H1 (cell line): Measurements from ENCODE around the gene SEMA6A. TPM values are rescaled to one million over a fixed set of nuclear protein-coding genes. Genes with fewer than 3 reads are reported as not detected.

Experiments used
- CTCF ChIA-PET: fragments of 300-600 bp; sonication (Branson Sonifier 250); formaldehyde crosslinking; loops from one replicate; lab custom pipeline; 2021; ENCODE audit not compliant: partially characterized antibody; lab: Charles Lee
- POLR2A ChIA-PET: fragments of 300-600 bp; sonication (Branson Sonifier 250); formaldehyde crosslinking; loops from one replicate; lab custom pipeline; 2021; ENCODE audit warnings: inconsistent platforms; ENCODE audit not compliant: partially characterized antibody; lab: Charles Lee
- DNase-seq, 2 experiments: peaks; one replicate each; pipeline versions ENCODE4 v3.0.0 to v3.0.0-alpha.2; 2010 to 2022; ENCODE audit warnings: low spot score in 2 of 2, low read depth in 1 of 2, mixed read lengths in 1 of 2
- FAIRE-seq: peaks from 2 replicates; lab custom pipeline; 2011; peaks lifted over from hg19 to GRCh38; lab: Jason Lieb, UNC
- H2AFZ ChIP-seq: 2 replicates; pipeline ENCODE4 v1.8.1; 2012; ENCODE audit warnings: low read length, inconsistent platforms
- H2AK5ac ChIP-seq: 2 replicates; pipeline ENCODE4 v1.6.1; 2013; ENCODE audit warnings: low read depth, low read length
- H2BK120ac ChIP-seq: replicated peaks from 2 replicates; pipeline ENCODE3; 2013; ENCODE audit warnings: low read depth, low read length, inconsistent platforms
- H2BK12ac ChIP-seq: 2 replicates; pipeline ENCODE4 v1.6.1; 2013; ENCODE audit warnings: low read depth, low read length
- H2BK15ac ChIP-seq: 2 replicates; pipeline ENCODE4 v1.6.1; 2013; ENCODE audit warnings: low read length
- H2BK20ac ChIP-seq: 2 replicates; pipeline ENCODE4 v1.6.1; 2013; ENCODE audit warnings: low read length
- H2BK5ac ChIP-seq: 2 replicates; pipeline ENCODE4 v1.6.1; 2013; ENCODE audit warnings: low read depth, low read length
- H3K14ac ChIP-seq: 2 replicates; pipeline ENCODE4 v1.6.1; 2013; ENCODE audit warnings: inconsistent platforms; ENCODE audit not compliant: insufficient read length
- H3K18ac ChIP-seq: 2 replicates; pipeline ENCODE4 v1.6.1; 2013; ENCODE audit warnings: low read length; ENCODE audit errors: extremely low read depth
- H3K23ac ChIP-seq: 2 replicates; pipeline ENCODE4 v1.6.1; 2013; ENCODE audit warnings: inconsistent platforms; ENCODE audit not compliant: insufficient read length
- H3K23me2 ChIP-seq: 2 replicates; pipeline ENCODE4 v1.6.1; 2013; ENCODE audit warnings: low read depth, low read length
- H3K27ac ChIP-seq: 2 replicates; pipeline ENCODE4 v1.6.1; 2011; ENCODE audit warnings: low read depth, low read length, inconsistent platforms
- H3K27me3 ChIP-seq, 4 experiments: replicated peaks in 1 of 4; 1 replicate in 1 of 4; 2 replicates in 3 of 4; pipeline versions ENCODE4 v1.6.1 to v1.8.1; 2011 to 2013; ENCODE audit warnings: low read length in 3 of 4, mild to moderate bottlenecking in 3 of 4, inconsistent platforms in 2 of 4, mixed read lengths in 2 of 4, moderate library complexity in 1 of 4; ENCODE audit not compliant: control insufficient read depth in 3 of 4, insufficient read depth in 3 of 4; ENCODE audit errors: extremely low read depth in 1 of 4
- H3K36me3 ChIP-seq, 4 experiments: 2 replicates each; pipeline versions ENCODE4 v1.6.1 to v1.8.1; 2011 to 2013; ENCODE audit warnings: mild to moderate bottlenecking in 4 of 4, low read length in 3 of 4, moderate library complexity in 2 of 4, control low read depth in 1 of 4, inconsistent platforms in 1 of 4; ENCODE audit not compliant: insufficient read depth in 4 of 4, control insufficient read depth in 2 of 4
- H3K4ac ChIP-seq: replicated peaks from 2 replicates; pipeline ENCODE3; 2013; ENCODE audit warnings: low read length, low read depth, mixed read lengths, inconsistent platforms; ENCODE audit not compliant: insufficient read length
- H3K4me1 ChIP-seq, 4 experiments: replicated peaks in 1 of 4; 1 replicate in 1 of 4; 2 replicates in 3 of 4; pipeline versions ENCODE4 v1.6.1 to v1.8.1; 2011 to 2013; ENCODE audit warnings: low read length in 3 of 4, inconsistent platforms in 2 of 4, mixed read lengths in 1 of 4; ENCODE audit not compliant: insufficient read depth in 4 of 4, control insufficient read depth in 3 of 4
- H3K4me2 ChIP-seq, 2 experiments: 2 replicates each; pipeline versions ENCODE4 v1.6.1 to v1.8.1; 2011 to 2013; ENCODE audit warnings: low read depth in 2 of 2, low read length in 2 of 2, control low read depth in 1 of 2, inconsistent platforms in 1 of 2, mild to moderate bottlenecking in 1 of 2; ENCODE audit not compliant: insufficient read depth in 1 of 2
- H3K4me3 ChIP-seq, 4 experiments: fragments of 200-600, 300-600 bp in 1 of 4; sonication (generic), shearing (Covaris generic), sonication (Bioruptor Twin) in 1 of 4; 2 replicates each; pipeline versions ENCODE4 v1.5.1 to v1.8.1; 2011 to 2016; ENCODE audit warnings: low read length in 4 of 4, low read depth in 3 of 4, control low read depth in 2 of 4, inconsistent platforms in 2 of 4, mild to moderate bottlenecking in 2 of 4, mixed read lengths in 1 of 4, moderate library complexity in 1 of 4; ENCODE audit not compliant: insufficient read depth in 2 of 4; ENCODE audit errors: extremely low read depth in 1 of 4
- H3K56ac ChIP-seq: replicated peaks from 2 replicates; pipeline ENCODE3; 2013; ENCODE audit warnings: low read depth, mild to moderate bottlenecking, mixed read lengths, low read length, inconsistent platforms; ENCODE audit not compliant: insufficient read length
- H3K79me1 ChIP-seq: 2 replicates; pipeline ENCODE4 v1.6.1; 2013; ENCODE audit warnings: low read depth, low read length, control low read depth
- H3K79me2 ChIP-seq, 2 experiments: 2 replicates each; pipeline versions ENCODE4 v1.6.1 to v1.8.1; 2012 to 2013; ENCODE audit warnings: low read length in 2 of 2, mild to moderate bottlenecking in 2 of 2, inconsistent platforms in 1 of 2; ENCODE audit not compliant: insufficient read depth in 2 of 2, control insufficient read depth in 1 of 2
- H3K9ac ChIP-seq, 4 experiments: replicated peaks in 1 of 4; 1 replicate in 1 of 4; 2 replicates in 3 of 4; pipeline versions ENCODE4 v1.6.1 to v1.8.1; 2011 to 2013; ENCODE audit warnings: low read depth in 3 of 4, low read length in 3 of 4, control low read depth in 2 of 4, mild to moderate bottlenecking in 2 of 4, moderate library complexity in 2 of 4, inconsistent platforms in 1 of 4; ENCODE audit errors: extremely low read depth in 1 of 4
- H3K9me3 ChIP-seq, 2 experiments: 2 replicates each; pipeline versions ENCODE4 v1.6.1 to v1.8.1; 2012 to 2013; ENCODE audit warnings: mild to moderate bottlenecking in 2 of 2, moderate library complexity in 2 of 2, control low read depth in 1 of 2, inconsistent platforms in 1 of 2, low read depth in 1 of 2, low read length in 1 of 2, mixed read lengths in 1 of 2; ENCODE audit not compliant: insufficient read depth in 2 of 2
- H4K20me1 ChIP-seq, 2 experiments: replicated peaks in 1 of 2; 2 replicates each; pipeline versions ENCODE3 to v1.8.1; 2011 to 2013; ENCODE audit warnings: inconsistent platforms in 2 of 2, low read length in 2 of 2, mild to moderate bottlenecking in 1 of 2; ENCODE audit not compliant: insufficient read depth in 2 of 2, control insufficient read depth in 1 of 2
- H4K5ac ChIP-seq: 2 replicates; pipeline ENCODE4 v1.6.1; 2013; ENCODE audit warnings: low read length, low read depth, mixed read lengths, inconsistent platforms; ENCODE audit not compliant: insufficient read length
- H4K8ac ChIP-seq: 2 replicates; pipeline ENCODE4 v1.8.0; 2013; ENCODE audit warnings: mild to moderate bottlenecking, moderate library complexity, low read length, inconsistent platforms; ENCODE audit not compliant: insufficient read depth; ENCODE audit errors: extremely low read depth
- H4K91ac ChIP-seq: replicated peaks from 2 replicates; pipeline ENCODE3; 2013; ENCODE audit warnings: low read length, mixed read lengths, inconsistent platforms; ENCODE audit not compliant: insufficient read length
- CHD1 ChIP-seq: IDR thresholded peaks from 2 replicates; pipeline ENCODE4 v1.6.1; 2012; ENCODE audit warnings: low read depth, low read length, improper control_type of control experiment
- EZH2 ChIP-seq: fragments of 200-600 bp; sonication (generic); IDR thresholded peaks from 2 replicates; pipeline ENCODE4 v1.7.1; 2012; ENCODE audit warnings: low read depth, mild to moderate bottlenecking, moderate library complexity, low read length, inconsistent platforms; ENCODE audit not compliant: severe bottlenecking
- KDM1A ChIP-seq: fragments of 200-600, 300-600 bp; sonication (generic); IDR thresholded peaks from 2 replicates; pipeline ENCODE4 v1.7.1; 2016; ENCODE audit warnings: mild to moderate bottlenecking, low read length, borderline replicate concordance
- KDM4A ChIP-seq: IDR thresholded peaks from one replicate; pipeline ENCODE4 v1.7.1; 2012; ENCODE audit warnings: low read depth, mild to moderate bottlenecking, moderate library complexity, low read length, inconsistent platforms; ENCODE audit not compliant: severe bottlenecking
- NANOG ChIP-seq: IDR thresholded peaks from 2 replicates; pipeline ENCODE4 v1.6.1; 2011; ENCODE audit warnings: low read length, low read depth, mild to moderate bottlenecking, inconsistent platforms; ENCODE audit not compliant: insufficient read depth, poor library complexity, severe bottlenecking
- PHF8 ChIP-seq: fragments of 200-600 bp; sonication (generic); conservative IDR thresholded peaks from 2 replicates; pipeline ENCODE4 v1.7.1; 2012; ENCODE audit warnings: low read depth, mild to moderate bottlenecking, inconsistent platforms, low read length, moderate library complexity
- RAD21 ChIP-seq, 2 experiments: IDR thresholded peaks in 1 of 2; conservative IDR thresholded peaks in 1 of 2; 2 replicates each; pipeline ENCODE4 v1.6.1; 2011; ENCODE audit warnings: low read depth in 2 of 2, low read length in 2 of 2, improper control_type of control experiment in 1 of 2, inconsistent platforms in 1 of 2, mild to moderate bottlenecking in 1 of 2, moderate library complexity in 1 of 2
- RNF2 ChIP-seq: fragments of 200-900, 300-1000 bp; sonication (generic); IDR thresholded peaks from 2 replicates; pipeline ENCODE4 v1.7.1; 2016; ENCODE audit warnings: borderline replicate concordance, low read depth, mild to moderate bottlenecking, antibody characterized with exemption, low read length; ENCODE audit not compliant: poor library complexity, severe bottlenecking; ENCODE audit errors: missing control alignments
- RXRA ChIP-seq: IDR thresholded peaks from 2 replicates; pipeline ENCODE4 v1.6.1; 2011; ENCODE audit warnings: low read depth, mild to moderate bottlenecking, low read length, moderate library complexity; ENCODE audit not compliant: insufficient read depth
- SIRT6 ChIP-seq: IDR thresholded peaks from one replicate; pipeline ENCODE4 v1.7.1; 2012; ENCODE audit warnings: low read length, inconsistent platforms
- SRF ChIP-seq: IDR thresholded peaks from 2 replicates; pipeline ENCODE4 v1.6.1; 2011; ENCODE audit warnings: mild to moderate bottlenecking, low read depth, low read length, moderate library complexity
- WGBS, 2 experiments: shearing (Covaris generic) in 1 of 2; methylation state at CpG; one replicate each; pipeline versions ENCODE4 v1.1.6 to v1.1.7; 2013 to 2015; ENCODE audit warnings: low lambda C conversion rate in 2 of 2, mixed read lengths in 2 of 2, inconsistent platforms in 1 of 2, low coverage in 1 of 2, missing lambda C conversion rate in 1 of 2; ENCODE audit not compliant: insufficient replicate concordance in 2 of 2, insufficient coverage in 1 of 2, insufficient read length in 1 of 2; ENCODE audit errors: extremely low coverage in 1 of 2, missing lambda C conversion rate in 1 of 2; 5-methylcytosine and 5-hydroxymethylcytosine counted together
- polyA plus RNA-seq, 7 experiments: library from polyadenylated mRNA; depleted of rRNA in 3 of 7; stranded (reverse) in 5 of 7; unstranded in 2 of 7; fragments of >200 nt in 5 of 7; fragments of 200-250 nt in 2 of 7; gene quantifications; 1 replicate in 5 of 7; 2 replicates in 1 of 7; 4 replicates in 1 of 7; pipeline versions ENCODE4 v1.2.1 to v1.2.3, GENCODE V29; 2011 to 2013; ENCODE audit warnings: missing spikeins in 2 of 7, mixed read lengths in 2 of 7
- total RNA-seq: library from RNA; stranded (reverse); fragmentation: NEBNext Ultra II Directional; extraction: Animal tissue kit (Norgen Biotek cat#: 25700); gene quantifications from 2 replicates; pipeline ENCODE4 v1.2.1, GENCODE V29; 2021
- TF ChIP-seq, protein P1 (sequence below): IDR thresholded peaks from 2 replicates; pipeline ENCODE4 v1.6.1; 2011; ENCODE audit warnings: low read depth, mild to moderate bottlenecking, low read length; ENCODE audit not compliant: insufficient read depth

The SEMA6A gene
- total and polyA plus RNA-seq, 2 of the 8 experiments (the other 6 are each of a cell fraction or from before 2014, with no cell fraction given) = 78.3 to 277 TPM

DNA sequence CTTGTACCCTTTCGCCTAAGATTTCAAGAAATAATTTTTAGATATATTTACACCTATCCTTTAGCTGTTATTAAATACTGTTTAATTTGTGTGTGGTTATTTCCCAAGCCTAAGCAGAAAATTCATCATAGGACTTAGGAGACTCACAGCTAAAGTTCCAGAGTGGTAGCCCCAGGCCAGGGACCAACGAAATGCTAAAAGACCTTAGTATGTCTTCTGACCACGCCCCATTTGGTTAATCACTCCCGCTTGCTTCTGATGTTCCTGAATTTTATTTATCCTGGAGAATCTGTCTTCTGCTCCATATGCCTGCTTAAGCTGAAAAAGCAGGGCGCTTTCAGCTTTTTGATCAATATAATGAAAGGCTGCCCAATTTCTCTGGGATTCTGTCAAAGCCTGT lies 18.7 kb upstream of the SEMA6A start:
- ChIA-PET POLR2A (interaction anchor here (0.7 kb wide), 1 partner anchor 18 kb away, joined by 3 read pairs; no protein-coding TSS in a partner anchor), CTCF (interaction anchor here (1.1 to 1.5 kb wide), 3 partner anchors 12 to 18 kb away, joined by 3 to 4 read pairs (median 3); no protein-coding TSS in a partner anchor)
- H3K4ac ChIP-seq = no peak overlapping the region
- no peak overlapping the region for H2BK20ac ChIP-seq
- H2BK5ac ChIP-seq = no peak overlapping the region
- no peak overlapping the region for H3K14ac ChIP-seq
- no peaks in the 10 kb centered on the region for H3K27me3 ChIP-seq
- no peak overlapping the region for H4K8ac ChIP-seq
- no peak for FAIRE-seq
- 89% methylated on average over 5 of the region's 5 CpGs; no CpG with 5 or more reads in 1 of the 2 experiments for WGBS, 2 experiments
- no peak overlapping the region for H3K18ac ChIP-seq
- no peak overlapping the region for H3K4me3 ChIP-seq
- no peak overlapping the region for H3K4me2 ChIP-seq
- DNase-seq = no peak
- no peaks in the 10 kb centered on the region for H3K79me2 ChIP-seq
- no peak overlapping the region for H3K27ac ChIP-seq
- H3K9ac ChIP-seq = no peak overlapping the region
- no peaks in the 10 kb centered on the region for H3K36me3 ChIP-seq
- no peak overlapping the region for H4K5ac ChIP-seq
- H3K56ac ChIP-seq = no peak overlapping the region
- no peaks in the 10 kb centered on the region; a peak in 1 of 7 replicates for H3K4me1 ChIP-seq
- H2AK5ac ChIP-seq = no peak overlapping the region
- H2BK12ac ChIP-seq = no peak overlapping the region
- H3K9me3 ChIP-seq = peaks cover 0 to 2% of the 10 kb centered on the region in 2 experiments; a peak in 1 of 4 replicates
- no peaks in the 10 kb centered on the region for H4K20me1 ChIP-seq
- H2BK120ac ChIP-seq = no peak overlapping the region
- H3K79me1 ChIP-seq = no peaks in the 10 kb centered on the region
- no peak overlapping the region for H4K91ac ChIP-seq
- H2AFZ ChIP-seq = no peak overlapping the region
- H2BK15ac ChIP-seq = no peak overlapping the region
- no peak overlapping the region for H3K23ac ChIP-seq
- no peaks in the 10 kb centered on the region for H3K23me2 ChIP-seq
- TF ChIP-seq PHF8 (no peak), NANOG (no peak), KDM1A (no peak), SIRT6 (no peak), CHD1 (no peak), KDM4A (no peak), EZH2 (no peak), RXRA (no peak), RAD21 (IDR thresholded peaks at IDR 0.05 in 1 of 2, conservative IDR thresholded peaks at IDR 0.05 in 1 of 2; ENCODE audit: low read depth in 2 of 2, low read length in 2 of 2) (no peak), SRF (no peak), RNF2 (no peak)
- TF ChIP-seq, protein P1, sequence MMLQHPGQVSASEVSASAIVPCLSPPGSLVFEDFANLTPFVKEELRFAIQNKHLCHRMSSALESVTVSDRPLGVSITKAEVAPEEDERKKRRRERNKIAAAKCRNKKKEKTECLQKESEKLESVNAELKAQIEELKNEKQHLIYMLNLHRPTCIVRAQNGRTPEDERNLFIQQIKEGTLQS = no peak
